Neural progenitor cell (in vitro differentiated cells): Measurements from ENCODE around the gene TEX19.

ENCODE experiments used
- EZH2 ChIP-seq: fragments of 200-600 bp; sonication (generic); IDR thresholded peaks from 2 replicates; pipeline ENCODE4 v1.6.1; 2017; ENCODE audit warnings: antibody characterized with exemption, mild to moderate bottlenecking, moderate library complexity
- EZH2phosphoT487 ChIP-seq: fragments of 200-600 bp; sonication (generic); IDR thresholded peaks from 2 replicates; pipeline ENCODE4 v1.6.1; 2017; ENCODE audit warnings: antibody characterized with exemption
- TF ChIP-seq, protein P1 (sequence below): fragments of 200-600 bp; sonication (generic); IDR thresholded peaks from 2 replicates; pipeline ENCODE4 v1.5.1; 2017; ENCODE audit warnings: antibody characterized with exemption, mild to moderate bottlenecking

DNA sequence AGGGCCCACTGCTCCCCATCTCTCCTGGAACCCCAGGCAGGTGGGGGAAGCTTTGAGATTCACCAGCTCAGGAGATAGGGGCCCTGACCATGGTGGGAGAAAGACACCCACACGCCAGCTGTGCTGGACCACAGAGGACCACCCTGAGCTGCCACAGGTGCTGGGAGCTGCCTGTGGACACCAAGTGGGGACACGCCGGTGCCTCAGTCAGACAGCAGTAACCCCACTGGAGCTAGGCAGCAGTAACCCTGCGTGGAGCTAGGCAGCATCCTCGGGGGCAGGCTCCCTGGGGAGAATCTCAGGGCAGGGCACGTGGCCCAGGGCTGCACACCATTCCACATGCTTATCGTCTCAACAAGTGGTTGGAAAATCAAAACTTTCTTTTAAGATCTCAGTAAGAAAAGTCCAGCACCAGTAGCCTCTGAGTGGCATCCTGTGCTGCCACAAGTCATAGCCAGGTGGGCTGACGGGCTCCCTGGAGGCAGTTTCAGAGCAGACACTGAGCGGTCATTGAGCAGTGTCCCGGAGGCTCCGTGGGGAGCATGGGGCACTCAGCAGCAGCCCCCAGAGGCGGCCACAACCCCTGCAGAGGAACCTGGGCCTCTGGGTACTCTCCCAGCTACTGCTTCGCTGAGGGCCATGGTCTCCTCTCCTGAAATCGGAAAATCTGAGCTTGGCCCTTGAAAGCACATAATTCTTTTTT is 51.1 kb downstream of the TEX19 start:
- TF ChIP-seq, protein P1, sequence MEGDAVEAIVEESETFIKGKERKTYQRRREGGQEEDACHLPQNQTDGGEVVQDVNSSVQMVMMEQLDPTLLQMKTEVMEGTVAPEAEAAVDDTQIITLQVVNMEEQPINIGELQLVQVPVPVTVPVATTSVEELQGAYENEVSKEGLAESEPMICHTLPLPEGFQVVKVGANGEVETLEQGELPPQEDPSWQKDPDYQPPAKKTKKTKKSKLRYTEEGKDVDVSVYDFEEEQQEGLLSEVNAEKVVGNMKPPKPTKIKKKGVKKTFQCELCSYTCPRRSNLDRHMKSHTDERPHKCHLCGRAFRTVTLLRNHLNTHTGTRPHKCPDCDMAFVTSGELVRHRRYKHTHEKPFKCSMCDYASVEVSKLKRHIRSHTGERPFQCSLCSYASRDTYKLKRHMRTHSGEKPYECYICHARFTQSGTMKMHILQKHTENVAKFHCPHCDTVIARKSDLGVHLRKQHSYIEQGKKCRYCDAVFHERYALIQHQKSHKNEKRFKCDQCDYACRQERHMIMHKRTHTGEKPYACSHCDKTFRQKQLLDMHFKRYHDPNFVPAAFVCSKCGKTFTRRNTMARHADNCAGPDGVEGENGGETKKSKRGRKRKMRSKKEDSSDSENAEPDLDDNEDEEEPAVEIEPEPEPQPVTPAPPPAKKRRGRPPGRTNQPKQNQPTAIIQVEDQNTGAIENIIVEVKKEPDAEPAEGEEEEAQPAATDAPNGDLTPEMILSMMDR = no peak
- TF ChIP-seq EZH2 (no peak), EZH2phosphoT487 (no peak)
